ENCODE measurements around the gene KIF3B. TPM values are rescaled to one million over a fixed set of nuclear protein-coding genes. Genes with fewer than 3 reads are reported as not detected.

The KIF3B gene
- total and polyA plus RNA-seq, 2 of the 13 experiments (the other 11 are each of a cell fraction or from before 2014, with no cell fraction given), result 23.6 to 28.8 TPM

GRCh38 chr20:32277361-32278198 is at the start of gene KIF3B (continued):
- TF ChIP-seq ZNF710 (CRISPR knock-in tag; IDR thresholded peaks at IDR 0.05; ENCODE audit: borderline replicate concordance), result 0 out of 2 replicates have a peak, but pooled peaks have one; percentile 8
- peak; percentile 82; the same call in 1 of the 2 replicates for TF ChIP-seq MEIS2 (CRISPR knock-in tag; IDR thresholded peaks at IDR 0.05)
- no peak for TF ChIP-seq NR2F6 (IDR thresholded peaks at IDR 0.05)
- TF ChIP-seq NR2F6 (CRISPR knock-in tag; IDR thresholded peaks at IDR 0.05), result peak; percentile 50; the same call in 1 of the 2 replicates
- TF ChIP-seq IRF2 (CRISPR knock-in tag; IDR thresholded peaks at IDR 0.05), result peak; percentile 89; the same call in 1 of the 2 replicates
- peak; percentile 88 for TF ChIP-seq ETV5 (CRISPR knock-in tag; IDR thresholded peaks at IDR 0.05; ENCODE audit: borderline replicate concordance)
- peak; percentile 57; the same call in 1 of the 2 replicates for TF ChIP-seq DR1 (CRISPR knock-in tag; IDR thresholded peaks at IDR 0.05)
- no peak for TF ChIP-seq SP1 (IDR thresholded peaks at IDR 0.05)
- peak; percentile 84 for TF ChIP-seq SP1 (CRISPR knock-in tag; IDR thresholded peaks at IDR 0.05)
- peak; percentile 50; the same call in 1 of the 2 replicates for TF ChIP-seq TP53 (CRISPR knock-in tag; conservative IDR thresholded peaks at IDR 0.05)
- peak; percentile 78; the same call in 1 of the 2 replicates for TF ChIP-seq ZBTB4 (CRISPR knock-in tag; IDR thresholded peaks at IDR 0.05; ENCODE audit: borderline replicate concordance)
- no peak for TF ChIP-seq ZSCAN22 (CRISPR knock-in tag; IDR thresholded peaks at IDR 0.05)
- no peak; the same call in 1 of the 2 replicates for TF ChIP-seq ZNF318 (CRISPR knock-in tag; IDR thresholded peaks at IDR 0.05)
- TF ChIP-seq SIN3A (IDR thresholded peaks at IDR 0.05; ENCODE audit: borderline replicate concordance, low read depth, low read length), result peak; percentile 100
- no peak for TF ChIP-seq SIX4 (CRISPR knock-in tag; IDR thresholded peaks at IDR 0.05)
- TF ChIP-seq RNF2 (conservative IDR thresholded peaks at IDR 0.05; ENCODE audit: low read depth), result no peak
